Hepatocyte (in vitro differentiated cells): ENCODE results near the gene OOSP4A. TPM values are rescaled to one million over a fixed set of nuclear protein-coding genes. Genes with fewer than 3 reads are reported as not detected.

ENCODE experiments used
- DNase-seq: peaks from one replicate; pipeline ENCODE4 v3.0.0-alpha.2; 2016; ENCODE audit warnings: low spot score
- H2AFZ ChIP-seq: fragments of 200-600 bp; sonication (generic); 2 replicates; pipeline ENCODE4 v1.6.0; 2016; ENCODE audit warnings: antibody characterized with exemption, mild to moderate bottlenecking
- H3K27ac ChIP-seq: fragments of 200-600 bp; sonication (generic); 2 replicates; pipeline ENCODE4 v1.5.1; 2016; ENCODE audit warnings: mild to moderate bottlenecking
- H3K27me3 ChIP-seq: fragments of 200-600 bp; sonication (generic); 2 replicates; pipeline ENCODE4 v1.6.1; 2016
- H3K36me3 ChIP-seq: fragments of 200-600 bp; sonication (generic); replicated peaks from 2 replicates; pipeline ENCODE4 v1.5.1; 2016; ENCODE audit warnings: low read depth; ENCODE audit not compliant: insufficient read depth
- H3K4me1 ChIP-seq: fragments of 200-600 bp; sonication (generic); 2 replicates; pipeline ENCODE4 v1.5.1; 2016; ENCODE audit warnings: mild to moderate bottlenecking, moderate library complexity; ENCODE audit not compliant: insufficient read depth
- H3K4me2 ChIP-seq: fragments of 200-600 bp; sonication (generic); 2 replicates; pipeline ENCODE4 v1.6.0; 2016
- H3K4me3 ChIP-seq: fragments of 200-600 bp; sonication (generic); 2 replicates; pipeline ENCODE4 v1.5.1; 2016; ENCODE audit warnings: mild to moderate bottlenecking
- H3K79me2 ChIP-seq: fragments of 200-600 bp; sonication (generic); 2 replicates; pipeline ENCODE4 v1.6.0; 2017; ENCODE audit warnings: mild to moderate bottlenecking
- H3K9me2 ChIP-seq: fragments of 200-600 bp; sonication (generic); replicated peaks from 2 replicates; pipeline ENCODE4 v1.6.0; 2017; ENCODE audit warnings: mild to moderate bottlenecking; ENCODE audit not compliant: insufficient read depth
- H3K9me3 ChIP-seq: fragments of 200-600 bp; sonication (generic); 2 replicates; pipeline ENCODE4 v1.5.1; 2016; ENCODE audit warnings: low read depth, mild to moderate bottlenecking
- H4K20me1 ChIP-seq: fragments of 200-600 bp; sonication (generic); 2 replicates; pipeline ENCODE4 v1.6.0; 2016; ENCODE audit warnings: mild to moderate bottlenecking; ENCODE audit not compliant: insufficient read depth, poor library complexity, severe bottlenecking
- EZH2 ChIP-seq: fragments of 200-600 bp; sonication (generic); IDR thresholded peaks from 2 replicates; pipeline ENCODE4 v1.6.1; 2016; ENCODE audit warnings: antibody characterized with exemption, mild to moderate bottlenecking, borderline replicate concordance
- EZH2phosphoT487 ChIP-seq: fragments of 200-600 bp; sonication (generic); IDR thresholded peaks from one replicate; pipeline ENCODE4 v1.6.1; 2018; ENCODE audit warnings: antibody characterized with exemption, mild to moderate bottlenecking, low read depth, moderate library complexity; ENCODE audit not compliant: unreplicated experiment, severe bottlenecking
- WGBS: methylation state at CpG from one replicate; pipeline ENCODE4 v1.1.6; 2016; ENCODE audit warnings: low lambda C conversion rate; ENCODE audit errors: missing lambda C conversion rate; 5-methylcytosine and 5-hydroxymethylcytosine counted together
- polyA plus RNA-seq: library from polyadenylated mRNA; unstranded; fragments of >200 nt; fragmentation: Nextera tagmentation; extraction: Ambion mirVana; gene quantifications from 2 replicates; pipeline ENCODE4 v1.2.1, GENCODE V29; 2016
- total RNA-seq: library from RNA; depleted of rRNA; stranded (reverse); fragments of >200 nt; gene quantifications from 2 replicates; pipeline ENCODE4 v1.2.3, GENCODE V29; 2014
- TF ChIP-seq, protein P1 (sequence below): fragments of 200-600 bp; sonication (generic); IDR thresholded peaks from 2 replicates; pipeline ENCODE4 v1.5.1; 2016; ENCODE audit warnings: antibody characterized with exemption, mild to moderate bottlenecking; ENCODE audit not compliant: poor library complexity

OOSP4A gene
- total and polyA plus RNA-seq, 2 experiments from 2014 or later = not detected

DNA sequence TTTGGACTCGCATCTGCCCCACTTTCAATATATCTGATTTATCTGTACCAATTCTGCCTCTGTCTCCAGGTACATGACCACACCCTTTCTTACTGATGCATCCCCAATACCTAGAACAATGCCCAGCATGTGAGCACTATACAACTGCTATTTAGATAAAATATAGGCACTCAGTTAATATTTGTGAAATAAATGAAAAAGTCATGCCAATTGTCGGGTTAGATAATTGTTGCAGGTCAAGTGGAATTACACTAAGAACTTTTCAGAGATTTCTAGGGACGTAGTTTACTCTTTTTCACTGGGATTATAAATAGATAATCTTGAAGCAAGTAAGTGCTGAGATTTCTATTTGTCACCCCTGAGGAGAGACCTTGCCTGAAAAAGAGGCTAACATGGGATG, 20.5 kb downstream of the OOSP4A start:
- no peak for DNase-seq
- no peaks in the 10 kb centered on the region for H3K79me2 ChIP-seq
- H3K27ac ChIP-seq = no peak overlapping the region
- H3K4me3 ChIP-seq = no peak overlapping the region
- no peak overlapping the region for H3K4me2 ChIP-seq
- H4K20me1 ChIP-seq = no peaks in the 10 kb centered on the region
- H3K27me3 ChIP-seq = no peaks in the 10 kb centered on the region
- no peaks in the 10 kb centered on the region for H3K4me1 ChIP-seq
- WGBS = 81% methylated on average over 3 of the region's 3 CpGs
- H2AFZ ChIP-seq = no peak overlapping the region
- no peak for TF ChIP-seq EZH2
- no peaks in the 10 kb centered on the region for H3K36me3 ChIP-seq
- no peaks in the 10 kb centered on the region for H3K9me2 ChIP-seq
- no peaks in the 10 kb centered on the region for H3K9me3 ChIP-seq

DNA sequence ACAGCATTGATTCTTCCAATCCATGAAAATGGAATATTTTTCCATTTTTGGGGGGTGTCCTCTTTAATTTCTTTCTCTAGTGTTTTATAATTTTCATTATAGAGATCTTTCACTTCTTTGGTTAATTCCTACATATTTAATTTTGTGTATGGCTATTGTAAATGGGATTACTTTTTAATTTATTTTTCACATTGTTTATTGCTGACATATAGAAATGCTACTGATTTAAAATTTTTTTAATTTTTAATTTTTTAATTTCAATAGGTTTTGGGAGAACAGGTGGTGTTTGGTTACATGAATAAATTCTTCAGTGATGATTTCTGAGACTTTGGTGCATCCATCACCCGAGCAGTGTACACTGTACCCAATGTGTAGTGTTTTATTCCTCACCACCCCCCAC, 26.6 kb downstream of the OOSP4A start:
- TF ChIP-seq EZH2phosphoT487 = no peak
- TF ChIP-seq, protein P1, sequence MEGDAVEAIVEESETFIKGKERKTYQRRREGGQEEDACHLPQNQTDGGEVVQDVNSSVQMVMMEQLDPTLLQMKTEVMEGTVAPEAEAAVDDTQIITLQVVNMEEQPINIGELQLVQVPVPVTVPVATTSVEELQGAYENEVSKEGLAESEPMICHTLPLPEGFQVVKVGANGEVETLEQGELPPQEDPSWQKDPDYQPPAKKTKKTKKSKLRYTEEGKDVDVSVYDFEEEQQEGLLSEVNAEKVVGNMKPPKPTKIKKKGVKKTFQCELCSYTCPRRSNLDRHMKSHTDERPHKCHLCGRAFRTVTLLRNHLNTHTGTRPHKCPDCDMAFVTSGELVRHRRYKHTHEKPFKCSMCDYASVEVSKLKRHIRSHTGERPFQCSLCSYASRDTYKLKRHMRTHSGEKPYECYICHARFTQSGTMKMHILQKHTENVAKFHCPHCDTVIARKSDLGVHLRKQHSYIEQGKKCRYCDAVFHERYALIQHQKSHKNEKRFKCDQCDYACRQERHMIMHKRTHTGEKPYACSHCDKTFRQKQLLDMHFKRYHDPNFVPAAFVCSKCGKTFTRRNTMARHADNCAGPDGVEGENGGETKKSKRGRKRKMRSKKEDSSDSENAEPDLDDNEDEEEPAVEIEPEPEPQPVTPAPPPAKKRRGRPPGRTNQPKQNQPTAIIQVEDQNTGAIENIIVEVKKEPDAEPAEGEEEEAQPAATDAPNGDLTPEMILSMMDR = no peak
- no peak for TF ChIP-seq EZH2
- WGBS = 47% methylated on average over 1 of the region's 1 CpG
- Histone ChIP-seq H4K20me1 (no peaks in the 10 kb centered on the region), H3K9me3 (no peaks in the 10 kb centered on the region), H3K4me2 (no peak overlapping the region), H3K27me3 (no peaks in the 10 kb centered on the region), H3K27ac (no peak overlapping the region), H3K79me2 (no peaks in the 10 kb centered on the region), H2AFZ (no peak overlapping the region), H3K4me3 (no peak overlapping the region), H3K9me2 (no peaks in the 10 kb centered on the region), H3K36me3 (no peaks in the 10 kb centered on the region), H3K4me1 (no peaks in the 10 kb centered on the region)
- DNase-seq = no peak

DNA sequence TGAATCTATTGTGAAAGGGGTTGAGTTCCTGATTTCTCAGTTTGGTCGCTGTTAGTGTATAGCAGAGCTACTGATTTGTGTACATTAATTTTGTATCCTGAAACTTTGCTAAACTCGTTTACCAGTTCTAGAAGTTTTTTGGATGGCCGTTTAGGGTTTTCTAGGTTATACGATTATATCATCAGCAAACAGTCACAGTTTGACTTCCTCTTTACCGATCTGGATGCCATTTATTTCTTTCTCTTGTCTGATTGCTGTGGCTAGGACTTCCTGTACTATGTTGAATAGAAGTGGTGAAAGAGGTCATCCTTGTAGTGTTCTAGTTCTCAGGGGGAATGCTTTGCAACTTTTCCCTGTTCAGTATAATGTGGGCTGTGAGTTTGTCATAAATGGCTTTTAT, 28.6 kb downstream of the OOSP4A start:
- no peaks in the 10 kb centered on the region for H3K27me3 ChIP-seq
- no peaks in the 10 kb centered on the region for H4K20me1 ChIP-seq
- no peaks in the 10 kb centered on the region for H3K9me2 ChIP-seq
- H3K27ac ChIP-seq = no peak overlapping the region
- no peak overlapping the region for H2AFZ ChIP-seq
- H3K4me2 ChIP-seq = no peak overlapping the region
- DNase-seq = no peak
- no peaks in the 10 kb centered on the region for H3K36me3 ChIP-seq
- no peaks in the 10 kb centered on the region for H3K4me1 ChIP-seq
- no peaks in the 10 kb centered on the region for H3K9me3 ChIP-seq
- no peaks in the 10 kb centered on the region for H3K79me2 ChIP-seq
- H3K4me3 ChIP-seq = no peak overlapping the region
- 75% methylated on average over 5 of the region's 5 CpGs for WGBS
- TF ChIP-seq EZH2phosphoT487 (no peak), EZH2 (no peak)
- TF ChIP-seq, protein P1 = no peak

DNA sequence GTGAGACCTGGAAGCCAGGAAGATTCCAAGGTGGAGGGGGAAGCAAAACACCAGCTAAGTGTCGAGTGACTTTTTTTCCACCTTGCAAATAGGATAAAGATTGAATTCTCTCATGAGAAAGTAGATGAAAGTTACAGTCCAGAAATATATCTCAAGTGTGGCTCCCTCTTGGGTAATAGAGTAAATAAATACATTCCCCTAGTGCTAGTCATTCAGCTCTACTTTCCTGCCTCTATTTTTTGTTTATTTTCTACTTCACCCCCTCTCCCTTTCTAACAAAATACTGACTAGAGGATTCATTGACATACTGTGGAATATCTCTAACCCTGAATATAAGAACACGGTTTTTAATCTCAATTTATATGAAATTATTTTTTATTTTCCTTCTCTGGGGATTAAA, 34.0 kb downstream of the OOSP4A start:
- DNase-seq = no peak
- WGBS = 51% methylated on average over 2 of the region's 2 CpGs
- no peaks in the 10 kb centered on the region for H3K79me2 ChIP-seq
- no peak overlapping the region for H3K27ac ChIP-seq
- H3K36me3 ChIP-seq = no peaks in the 10 kb centered on the region
- H2AFZ ChIP-seq = no peak overlapping the region
- H3K9me2 ChIP-seq = no peaks in the 10 kb centered on the region
- no peaks in the 10 kb centered on the region for H3K4me1 ChIP-seq
- H4K20me1 ChIP-seq = no peaks in the 10 kb centered on the region
- no peak overlapping the region for H3K4me3 ChIP-seq
- H3K27me3 ChIP-seq = no peaks in the 10 kb centered on the region
- TF ChIP-seq, protein P1 = no peak
- TF ChIP-seq EZH2 = no peak
- TF ChIP-seq EZH2phosphoT487 = no peak
- peaks cover 4% of the 10 kb centered on the region for H3K9me3 ChIP-seq
- H3K4me2 ChIP-seq = no peak overlapping the region
